Tibial artery (tissue), 4 donors: Measurements from ENCODE around the gene EML6.
A peak's percentile ranks its signal among the peaks of the same experiment; 100 is the strongest.

Source experiments
- DNase-seq, 2 donors: peaks; one replicate each; pipeline ENCODE4 v3.0.0-alpha.2; 2019
- H3K27ac ChIP-seq, 2 donors: fragments of 200-600 bp; sonication (generic) in 1 of 2; 1 replicate in 1 of 2; 2 replicates in 1 of 2; pipeline ENCODE4 v1.5.1; 2018 to 2019; ENCODE audit warnings: mild to moderate bottlenecking in 1 of 2
- H3K27me3 ChIP-seq, 2 donors: fragments of 200-600 bp; sonication (generic) in 1 of 2; one replicate each; pipeline versions ENCODE4 v1.5.1 to v1.6.0; 2016 to 2019
- H3K36me3 ChIP-seq, 3 donors: fragments of 200-600 bp; sonication (generic) in 2 of 3; one replicate each; pipeline ENCODE4 v1.5.1; 2016 to 2019; ENCODE audit warnings: mild to moderate bottlenecking in 2 of 3
- H3K4me1 ChIP-seq, 4 donors: fragments of 200-600 bp; sonication (generic) in 2 of 4; 1 replicate in 3 of 4; 2 replicates in 1 of 4; pipeline ENCODE4 v1.5.1; 2016 to 2019
- H3K4me3 ChIP-seq, 2 donors: fragments of 200-600 bp; sonication (generic) in 1 of 2; 1 replicate in 1 of 2; 2 replicates in 1 of 2; pipeline ENCODE4 v1.5.1; 2018 to 2019; ENCODE audit warnings: mild to moderate bottlenecking in 2 of 2
- H3K9me3 ChIP-seq, 3 donors: fragments of 200-600 bp; sonication (generic) in 1 of 3; one replicate each; pipeline ENCODE4 v1.5.1; 2016 to 2019
- CTCF ChIP-seq, 2 experiments: fragments of 200-600 bp in 1 of 2; fragments of 450-650 bp in 1 of 2; IDR thresholded peaks; one replicate each; pipeline ENCODE4 v1.5.1; 2017 to 2019; ENCODE audit warnings: antibody characterized with exemption in 2 of 2, mild to moderate bottlenecking in 1 of 2, moderate library complexity in 1 of 2
- intact Hi-C: fragments of 100-400 bp; cut with DNase I; formaldehyde crosslinking; loops from one replicate; pipeline ENCODE4 v1.15.0; 2023; ENCODE audit warnings: low total_unique reads

EML6 gene

DNA sequence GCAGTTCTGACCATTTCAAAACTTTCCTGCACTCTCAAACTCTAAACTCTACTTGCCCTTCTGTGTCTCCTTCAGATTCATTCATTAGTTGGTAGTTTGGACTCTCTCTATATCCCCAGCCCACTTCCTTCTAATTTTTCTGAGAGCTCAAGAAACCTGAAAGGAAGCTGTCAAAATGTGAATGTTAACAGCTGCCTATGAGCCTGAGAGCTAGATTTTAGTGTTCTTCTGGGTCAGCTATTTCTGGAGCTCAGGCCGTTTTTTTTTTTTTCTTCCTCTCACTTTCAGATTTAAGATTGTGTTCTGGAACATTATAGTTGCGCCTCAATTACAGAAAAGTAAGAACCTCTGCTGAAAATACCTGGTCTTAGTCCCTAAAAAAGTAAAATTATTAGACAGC lies 253.7 kb downstream of the EML6 start:
- Histone ChIP-seq H3K27ac (peak overlapping the region; percentile 10 to 31), H3K36me3 (peaks cover 0 to 12% (median 3%) of the 10 kb centered on the region in 3 donors), H3K9me3 (no peaks in the 10 kb centered on the region), H3K4me3 (no peak overlapping the region), H3K4me1 (peaks cover 0 to 94% (median 48%) of the 10 kb centered on the region in 4 donors), H3K27me3 (no peaks in the 10 kb centered on the region)
- TF ChIP-seq CTCF (IDR thresholded peaks at IDR 0.05) = no peak
- no peak for DNase-seq
- intact Hi-C loops = no loop called here

- intact Hi-C loops = no loop called here
- H3K9me3 ChIP-seq = no peaks in the 10 kb centered on the region
- H3K36me3 ChIP-seq = peaks cover 0 to 4% (median 4%) of the 10 kb centered on the region in 3 donors
- no peak for TF ChIP-seq CTCF (IDR thresholded peaks at IDR 0.05)
- H3K27ac ChIP-seq = no peak overlapping the region
- H3K27me3 ChIP-seq = no peaks in the 10 kb centered on the region
- H3K4me1 ChIP-seq = peaks cover 0 to 98% (median 50%) of the 10 kb centered on the region in 4 donors
- DNase-seq = no peak
- H3K4me3 ChIP-seq = no peak overlapping the region
Observed at GRCh38 chr2:54979321-54980044, 256.0 kb downstream of the EML6 start.

DNA sequence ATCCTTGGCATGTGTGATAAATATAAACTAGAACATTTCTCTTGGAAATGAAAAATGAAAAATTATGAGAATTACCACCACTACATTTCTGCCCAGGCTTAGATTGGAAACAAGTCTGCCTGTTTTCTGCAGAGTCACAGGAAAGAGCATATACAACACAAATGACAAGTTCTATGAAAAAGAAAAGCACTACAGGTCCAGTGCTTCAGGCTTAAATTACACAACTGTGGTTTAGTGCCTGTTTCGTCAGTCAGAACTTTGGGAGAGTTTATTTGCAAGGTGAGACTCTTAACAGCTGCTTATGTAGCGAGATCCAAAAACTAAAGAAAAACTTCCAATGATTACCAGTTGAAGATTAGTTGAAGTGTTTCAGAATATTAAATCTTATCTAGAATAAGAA lies 257.9 kb downstream of the EML6 start:
- H3K4me3 ChIP-seq = no peak overlapping the region
- H3K27me3 ChIP-seq = no peaks in the 10 kb centered on the region
- intact Hi-C loops = no loop called here
- no peak overlapping the region for H3K27ac ChIP-seq
- H3K36me3 ChIP-seq = peaks cover 0 to 6% (median 4%) of the 10 kb centered on the region in 3 donors
- no peak for TF ChIP-seq CTCF (IDR thresholded peaks at IDR 0.05)
- no peaks in the 10 kb centered on the region for H3K9me3 ChIP-seq
- DNase-seq = no peak
- H3K4me1 ChIP-seq = peaks cover 0 to 98% (median 41%) of the 10 kb centered on the region in 4 donors

GRCh38 chr2:54983345-54984220 lies 260.1 kb downstream of the EML6 start:
- peaks cover 0 to 17% (median 4%) of the 10 kb centered on the region in 3 donors for H3K36me3 ChIP-seq
- no peak for DNase-seq
- H3K4me1 ChIP-seq = peaks cover 0 to 100% (median 51%) of the 10 kb centered on the region in 4 donors
- TF ChIP-seq CTCF (IDR thresholded peaks at IDR 0.05) = no peak
- intact Hi-C loops = no loop called here
- H3K4me3 ChIP-seq = no peak overlapping the region
- no peaks in the 10 kb centered on the region for H3K27me3 ChIP-seq
- H3K27ac ChIP-seq = no peak overlapping the region
- H3K9me3 ChIP-seq = no peaks in the 10 kb centered on the region

DNA sequence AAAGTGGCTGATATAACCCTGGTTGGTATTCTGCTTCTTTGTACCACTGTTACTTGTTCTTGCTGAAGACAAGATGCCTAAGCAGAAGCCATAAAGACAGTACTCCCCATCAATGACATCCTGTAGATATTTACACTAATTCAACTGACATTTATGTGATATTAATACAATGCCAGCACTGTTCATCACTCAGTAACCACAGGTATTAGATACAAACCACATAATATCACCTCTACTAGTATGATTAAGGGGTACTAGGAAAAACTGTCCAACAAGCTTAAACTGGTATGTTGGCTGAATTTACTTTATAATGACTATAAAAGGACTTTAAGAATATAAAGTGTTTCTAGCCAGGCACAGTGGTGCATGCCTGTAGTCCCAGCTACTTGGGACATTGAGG lies 261.0 kb downstream of the EML6 start:
- Histone ChIP-seq H3K9me3 (no peaks in the 10 kb centered on the region), H3K4me3 (no peak overlapping the region), H3K4me1 (peaks cover 0 to 100% (median 45%) of the 10 kb centered on the region in 4 donors), H3K36me3 (peaks cover 0 to 17% (median 4%) of the 10 kb centered on the region in 3 donors), H3K27ac (no peak overlapping the region), H3K27me3 (no peaks in the 10 kb centered on the region)
- TF ChIP-seq CTCF (IDR thresholded peaks at IDR 0.05) = no peak
- DNase-seq = no peak
- intact Hi-C loops = no loop called here
